HepG2 (cell line): ENCODE results near the gene SHISA9. TPM values are rescaled to one million over a fixed set of nuclear protein-coding genes. Genes with fewer than 3 reads are reported as not detected.

Source experiments
- ATAC-seq: fragments of 200-7000 bp; cut with Tn5 transposase; 3 replicates; pipeline ENCODE4 v1.9.1; 2020; ENCODE audit warnings: mild to moderate bottlenecking, moderate library complexity
- BruUV-seq: library from RNA; stranded (reverse); fragments of 400-500 nt; replicated peaks from 2 replicates; lab custom pipeline; 2021; lab: Mats Ljungman, UMichigan
- CTCF ChIA-PET: fragments of 300-600 bp; formaldehyde crosslinking; extraction: SDS; loops from one replicate; lab custom pipeline; 2021; ENCODE audit warnings: low total read pairs, inconsistent platforms, low intra/inter-chr PET ratio; lab: Yijun Ruan, JAX
- POLR2A ChIA-PET: fragments of 350-600 bp; sonication (Branson Sonifier 250); formaldehyde crosslinking; loops from one replicate; lab custom pipeline; 2020; ENCODE audit warnings: antibody characterized with exemption, inconsistent platforms; lab: Yijun Ruan, JAX
- DNase-seq: peaks from one replicate; pipeline ENCODE4 v3.0.0-alpha.2; 2015; ENCODE audit warnings: low spot score
- FAIRE-seq: peaks from 3 replicates; lab custom pipeline; 2011; peaks lifted over from hg19 to GRCh38; lab: Jason Lieb, UNC
- H2AFZ ChIP-seq: one replicate; pipeline ENCODE4 v1.6.1; 2011; ENCODE audit warnings: low read length, inconsistent platforms
- H3K27ac ChIP-seq: fragments of 300-600 bp; 3 replicates; pipeline ENCODE4 v1.8.0; 2011; ENCODE audit warnings: mixed run types, mild to moderate bottlenecking, mixed read lengths, low read length, inconsistent platforms; ENCODE audit not compliant: insufficient read depth; ENCODE audit errors: extremely low read length
- H3K27me3 ChIP-seq, 2 experiments: fragments of 200-600 bp in 1 of 2; 2 replicates in 1 of 2; 3 replicates in 1 of 2; pipeline versions ENCODE4 v1.6.0 to v1.8.0; 2011; ENCODE audit warnings: low read length in 2 of 2, mild to moderate bottlenecking in 2 of 2, moderate library complexity in 2 of 2, inconsistent platforms in 1 of 2; ENCODE audit not compliant: insufficient read depth in 2 of 2, control insufficient read depth in 1 of 2
- H3K36me3 ChIP-seq, 2 experiments: fragments of 200-600 bp in 1 of 2; replicated peaks in 1 of 2; 2 replicates in 1 of 2; 3 replicates in 1 of 2; pipeline versions ENCODE4 v1.5.1 to v1.8.0; 2011; ENCODE audit warnings: low read length in 2 of 2, inconsistent platforms in 1 of 2; ENCODE audit not compliant: insufficient read depth in 2 of 2, control insufficient read depth in 1 of 2
- H3K4me1 ChIP-seq: 2 replicates; pipeline ENCODE4 v1.5.1; 2012; ENCODE audit warnings: low read length, inconsistent platforms; ENCODE audit not compliant: insufficient read depth
- H3K4me2 ChIP-seq: 2 replicates; pipeline ENCODE4 v1.6.0; 2011; ENCODE audit warnings: low read depth, low read length, inconsistent platforms
- H3K4me3 ChIP-seq, 3 experiments: fragments of 200-600 bp in 1 of 3; sonication (generic), shearing (Covaris generic) in 1 of 3; replicated peaks in 1 of 3; 2 replicates each; pipeline ENCODE4 v1.5.1; 2011 to 2016; ENCODE audit warnings: low read length in 3 of 3, inconsistent platforms in 2 of 3, low read depth in 2 of 3, mild to moderate bottlenecking in 2 of 3, control low read depth in 1 of 3, mixed read lengths in 1 of 3; ENCODE audit not compliant: insufficient read depth in 1 of 3
- H3K79me2 ChIP-seq: one replicate; pipeline ENCODE4 v1.6.1; 2011; ENCODE audit warnings: low read length, inconsistent platforms; ENCODE audit not compliant: insufficient read depth
- H3K9ac ChIP-seq: 2 replicates; pipeline ENCODE4 v1.6.0; 2011; ENCODE audit warnings: mild to moderate bottlenecking, low read depth, low read length, inconsistent platforms; ENCODE audit not compliant: insufficient read depth
- H3K9me3 ChIP-seq: 2 replicates; pipeline ENCODE4 v1.5.1; 2012; ENCODE audit warnings: mild to moderate bottlenecking, low read length
- H4K20me1 ChIP-seq: 2 replicates; pipeline ENCODE4 v1.6.0; 2011; ENCODE audit warnings: inconsistent platforms, mild to moderate bottlenecking, low read length, moderate library complexity; ENCODE audit not compliant: insufficient read depth
- WGBS: methylation state at CpG from one replicate; pipeline ENCODE4 v1.1.6; 2017; ENCODE audit warnings: low lambda C conversion rate; 5-methylcytosine and 5-hydroxymethylcytosine counted together
- in situ Hi-C: cut with HindIII; loops from 2 replicates; pipeline ENCODE4 v1.10.0; 2017; ENCODE audit warnings: low pct_unique_long_range_greater_than_20kb; ENCODE audit not compliant: extremely low pct_ligation_motif_present
- intact Hi-C: fragments of 100-400 bp; cut with micrococcal nuclease; formaldehyde crosslinking; loops from one replicate; pipeline ENCODE4 v1.10.0; 2022; ENCODE audit not compliant: unreplicated experiment
- polyA plus RNA-seq, 8 experiments: library from polyadenylated mRNA; depleted of rRNA in 3 of 8; stranded (reverse) in 7 of 8; unstranded in 1 of 8; fragments of >200 nt; fragmentation: Illumina TruSeq in 4 of 8; extraction: Trizol in 4 of 8; gene quantifications; 2 replicates each; pipeline versions ENCODE4 v1.2.1 to v1.2.3, GENCODE V29; 2011 to 2016; ENCODE audit warnings: low read depth in 4 of 8, missing spikeins in 1 of 8, mixed read lengths in 1 of 8; ENCODE audit not compliant: insufficient read depth in 1 of 8
- total RNA-seq, 5 experiments: library from RNA; depleted of rRNA; stranded (reverse); fragments of >200 nt; fragmentation: Illumina TruSeq; extraction: Trizol; gene quantifications; 2 replicates each; pipeline ENCODE4 v1.2.3, GENCODE V29; 2016; ENCODE audit warnings: low read depth in 1 of 5
- TF ChIP-seq, protein P1 (sequence below): sonication (generic); formaldehyde crosslinking; IDR thresholded peaks from 2 replicates; pipeline ENCODE4 v1.5.0; 2020; ENCODE audit warnings: mild to moderate bottlenecking, missing genetic modification reagents, moderate library complexity
- TF ChIP-seq, protein P2 (sequence below): sonication (generic); formaldehyde crosslinking; IDR thresholded peaks from 2 replicates; pipeline ENCODE4 v1.4.0; 2020; ENCODE audit warnings: missing genetic modification reagents, mild to moderate bottlenecking, borderline replicate concordance
- TF ChIP-seq, protein P3 (sequence below): sonication (generic); formaldehyde crosslinking; IDR thresholded peaks from 2 replicates; pipeline ENCODE4 v1.4.0; 2020; ENCODE audit warnings: missing genetic modification reagents, low read depth, mild to moderate bottlenecking, borderline replicate concordance
- TF ChIP-seq, protein P4 (sequence below), 2 experiments: sonication (generic) in 1 of 2; formaldehyde crosslinking in 1 of 2; IDR thresholded peaks; 2 replicates each; pipeline versions ENCODE4 v1.6.1 to v1.9.0; 2014 to 2022; ENCODE audit warnings: antibody characterized with exemption in 1 of 2, borderline replicate concordance in 1 of 2, inconsistent platforms in 1 of 2, low read depth in 1 of 2, missing genetic modification reagents in 1 of 2
- TF ChIP-seq, protein P5 (sequence below): sonication (generic); formaldehyde crosslinking; IDR thresholded peaks from 2 replicates; pipeline ENCODE4 v1.4.0; 2020; ENCODE audit warnings: missing genetic modification reagents

The SHISA9 gene
- total and polyA plus RNA-seq, 2 of the 13 experiments (the other 11 are each of a cell fraction or from before 2014, with no cell fraction given), result 0.01 TPM; not detected in 1

DNA sequence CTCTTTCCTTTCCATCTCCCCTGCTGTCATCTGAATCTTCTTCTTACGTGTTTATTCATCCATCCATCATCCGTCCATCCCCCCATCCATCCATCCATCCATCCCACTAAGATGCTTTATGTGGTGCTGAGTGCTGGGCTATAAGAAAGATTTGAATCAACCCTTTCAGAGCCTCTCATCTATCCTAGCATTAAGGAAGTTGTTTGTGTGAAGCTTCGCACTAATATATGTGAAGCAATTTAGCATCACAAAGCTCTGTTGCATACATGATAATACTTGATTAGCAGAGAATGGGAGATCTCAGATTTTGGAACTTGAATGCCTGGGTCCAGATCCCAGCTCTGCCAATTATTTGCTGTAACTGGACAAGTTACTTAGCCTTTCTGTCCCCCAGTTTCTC lies 255.7 kb downstream of the SHISA9 start (continued):
- TF ChIP-seq, protein P1, sequence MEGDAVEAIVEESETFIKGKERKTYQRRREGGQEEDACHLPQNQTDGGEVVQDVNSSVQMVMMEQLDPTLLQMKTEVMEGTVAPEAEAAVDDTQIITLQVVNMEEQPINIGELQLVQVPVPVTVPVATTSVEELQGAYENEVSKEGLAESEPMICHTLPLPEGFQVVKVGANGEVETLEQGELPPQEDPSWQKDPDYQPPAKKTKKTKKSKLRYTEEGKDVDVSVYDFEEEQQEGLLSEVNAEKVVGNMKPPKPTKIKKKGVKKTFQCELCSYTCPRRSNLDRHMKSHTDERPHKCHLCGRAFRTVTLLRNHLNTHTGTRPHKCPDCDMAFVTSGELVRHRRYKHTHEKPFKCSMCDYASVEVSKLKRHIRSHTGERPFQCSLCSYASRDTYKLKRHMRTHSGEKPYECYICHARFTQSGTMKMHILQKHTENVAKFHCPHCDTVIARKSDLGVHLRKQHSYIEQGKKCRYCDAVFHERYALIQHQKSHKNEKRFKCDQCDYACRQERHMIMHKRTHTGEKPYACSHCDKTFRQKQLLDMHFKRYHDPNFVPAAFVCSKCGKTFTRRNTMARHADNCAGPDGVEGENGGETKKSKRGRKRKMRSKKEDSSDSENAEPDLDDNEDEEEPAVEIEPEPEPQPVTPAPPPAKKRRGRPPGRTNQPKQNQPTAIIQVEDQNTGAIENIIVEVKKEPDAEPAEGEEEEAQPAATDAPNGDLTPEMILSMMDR, result no peak
- TF ChIP-seq, protein P2, sequence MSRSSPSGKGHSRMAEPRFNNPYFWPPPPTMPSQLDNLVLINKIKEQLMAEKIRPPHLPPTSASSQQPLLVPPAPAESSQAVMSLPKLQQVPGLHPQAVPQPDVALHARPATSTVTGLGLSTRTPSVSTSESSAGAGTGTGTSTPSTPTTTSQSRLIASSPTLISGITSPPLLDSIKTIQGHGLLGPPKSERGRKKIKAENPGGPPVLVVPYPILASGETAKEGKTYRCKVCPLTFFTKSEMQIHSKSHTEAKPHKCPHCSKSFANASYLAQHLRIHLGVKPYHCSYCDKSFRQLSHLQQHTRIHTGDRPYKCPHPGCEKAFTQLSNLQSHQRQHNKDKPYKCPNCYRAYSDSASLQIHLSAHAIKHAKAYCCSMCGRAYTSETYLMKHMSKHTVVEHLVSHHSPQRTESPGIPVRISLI (CRISPR knock-in tag), result no peak

DNA sequence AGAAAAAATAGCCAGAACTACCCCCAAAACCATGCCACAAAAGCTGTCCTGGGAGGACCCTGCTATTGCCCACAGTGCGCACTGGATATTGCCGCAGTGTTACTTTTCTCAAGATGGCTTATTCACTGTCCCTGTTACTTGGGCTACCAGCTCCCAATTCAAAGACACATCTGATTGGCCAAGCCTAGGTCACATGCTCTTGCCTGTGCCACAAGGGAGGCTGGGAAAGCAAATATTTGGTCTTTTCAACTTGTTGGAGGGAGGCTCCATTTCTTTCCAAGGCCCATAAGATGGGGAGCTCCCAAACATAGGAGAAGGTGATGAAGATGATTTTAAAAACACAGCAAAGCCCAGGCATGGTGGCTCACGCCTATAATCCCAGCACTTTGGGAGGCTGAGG lies 257.0 kb downstream of the SHISA9 start:
- H3K4me1 ChIP-seq, result no peaks in the 10 kb centered on the region
- no peak overlapping the region for H3K4me3 ChIP-seq
- no peaks in the 10 kb centered on the region for H4K20me1 ChIP-seq
- H3K27me3 ChIP-seq, result no peaks in the 10 kb centered on the region
- H3K79me2 ChIP-seq, result no peaks in the 10 kb centered on the region
- ChIA-PET POLR2A (no interaction called here), CTCF (no interaction called here)
- no peak overlapping the region for H2AFZ ChIP-seq
- no peak overlapping the region for H3K4me2 ChIP-seq
- intact Hi-C loops (no loop called here), in situ Hi-C loops (no loop called here)
- no peaks in the 10 kb centered on the region for H3K9me3 ChIP-seq
- no TSS peak for BruUV-seq
- no peak for DNase-seq
- H3K9ac ChIP-seq, result no peak overlapping the region
- WGBS, result 70% methylated on average over 3 of the region's 3 CpGs
- no peak overlapping the region for H3K27ac ChIP-seq
- FAIRE-seq, result no peak
- H3K36me3 ChIP-seq, result no peaks in the 10 kb centered on the region
- no peak for ATAC-seq
- TF ChIP-seq, protein P3, sequence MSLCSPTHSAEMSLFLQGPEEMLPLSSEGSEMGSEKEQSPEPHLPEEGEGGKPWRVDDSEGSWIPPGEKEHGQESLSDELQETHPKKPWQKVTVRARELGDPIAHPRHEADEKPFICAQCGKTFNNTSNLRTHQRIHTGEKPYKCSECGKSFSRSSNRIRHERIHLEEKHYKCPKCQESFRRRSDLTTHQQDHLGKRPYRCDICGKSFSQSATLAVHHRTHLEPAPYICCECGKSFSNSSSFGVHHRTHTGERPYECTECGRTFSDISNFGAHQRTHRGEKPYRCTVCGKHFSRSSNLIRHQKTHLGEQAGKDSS, result no peak
- TF ChIP-seq, protein P4, sequence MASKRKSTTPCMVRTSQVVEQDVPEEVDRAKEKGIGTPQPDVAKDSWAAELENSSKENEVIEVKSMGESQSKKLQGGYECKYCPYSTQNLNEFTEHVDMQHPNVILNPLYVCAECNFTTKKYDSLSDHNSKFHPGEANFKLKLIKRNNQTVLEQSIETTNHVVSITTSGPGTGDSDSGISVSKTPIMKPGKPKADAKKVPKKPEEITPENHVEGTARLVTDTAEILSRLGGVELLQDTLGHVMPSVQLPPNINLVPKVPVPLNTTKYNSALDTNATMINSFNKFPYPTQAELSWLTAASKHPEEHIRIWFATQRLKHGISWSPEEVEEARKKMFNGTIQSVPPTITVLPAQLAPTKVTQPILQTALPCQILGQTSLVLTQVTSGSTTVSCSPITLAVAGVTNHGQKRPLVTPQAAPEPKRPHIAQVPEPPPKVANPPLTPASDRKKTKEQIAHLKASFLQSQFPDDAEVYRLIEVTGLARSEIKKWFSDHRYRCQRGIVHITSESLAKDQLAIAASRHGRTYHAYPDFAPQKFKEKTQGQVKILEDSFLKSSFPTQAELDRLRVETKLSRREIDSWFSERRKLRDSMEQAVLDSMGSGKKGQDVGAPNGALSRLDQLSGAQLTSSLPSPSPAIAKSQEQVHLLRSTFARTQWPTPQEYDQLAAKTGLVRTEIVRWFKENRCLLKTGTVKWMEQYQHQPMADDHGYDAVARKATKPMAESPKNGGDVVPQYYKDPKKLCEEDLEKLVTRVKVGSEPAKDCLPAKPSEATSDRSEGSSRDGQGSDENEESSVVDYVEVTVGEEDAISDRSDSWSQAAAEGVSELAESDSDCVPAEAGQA (IDR thresholded peaks at IDR 0.05; ENCODE audit: low read depth), result no peak
- TF ChIP-seq, protein P4 (CRISPR knock-in tag; IDR thresholded peaks at IDR 0.05; ENCODE audit: borderline replicate concordance), result no peak
- TF ChIP-seq, protein P5, sequence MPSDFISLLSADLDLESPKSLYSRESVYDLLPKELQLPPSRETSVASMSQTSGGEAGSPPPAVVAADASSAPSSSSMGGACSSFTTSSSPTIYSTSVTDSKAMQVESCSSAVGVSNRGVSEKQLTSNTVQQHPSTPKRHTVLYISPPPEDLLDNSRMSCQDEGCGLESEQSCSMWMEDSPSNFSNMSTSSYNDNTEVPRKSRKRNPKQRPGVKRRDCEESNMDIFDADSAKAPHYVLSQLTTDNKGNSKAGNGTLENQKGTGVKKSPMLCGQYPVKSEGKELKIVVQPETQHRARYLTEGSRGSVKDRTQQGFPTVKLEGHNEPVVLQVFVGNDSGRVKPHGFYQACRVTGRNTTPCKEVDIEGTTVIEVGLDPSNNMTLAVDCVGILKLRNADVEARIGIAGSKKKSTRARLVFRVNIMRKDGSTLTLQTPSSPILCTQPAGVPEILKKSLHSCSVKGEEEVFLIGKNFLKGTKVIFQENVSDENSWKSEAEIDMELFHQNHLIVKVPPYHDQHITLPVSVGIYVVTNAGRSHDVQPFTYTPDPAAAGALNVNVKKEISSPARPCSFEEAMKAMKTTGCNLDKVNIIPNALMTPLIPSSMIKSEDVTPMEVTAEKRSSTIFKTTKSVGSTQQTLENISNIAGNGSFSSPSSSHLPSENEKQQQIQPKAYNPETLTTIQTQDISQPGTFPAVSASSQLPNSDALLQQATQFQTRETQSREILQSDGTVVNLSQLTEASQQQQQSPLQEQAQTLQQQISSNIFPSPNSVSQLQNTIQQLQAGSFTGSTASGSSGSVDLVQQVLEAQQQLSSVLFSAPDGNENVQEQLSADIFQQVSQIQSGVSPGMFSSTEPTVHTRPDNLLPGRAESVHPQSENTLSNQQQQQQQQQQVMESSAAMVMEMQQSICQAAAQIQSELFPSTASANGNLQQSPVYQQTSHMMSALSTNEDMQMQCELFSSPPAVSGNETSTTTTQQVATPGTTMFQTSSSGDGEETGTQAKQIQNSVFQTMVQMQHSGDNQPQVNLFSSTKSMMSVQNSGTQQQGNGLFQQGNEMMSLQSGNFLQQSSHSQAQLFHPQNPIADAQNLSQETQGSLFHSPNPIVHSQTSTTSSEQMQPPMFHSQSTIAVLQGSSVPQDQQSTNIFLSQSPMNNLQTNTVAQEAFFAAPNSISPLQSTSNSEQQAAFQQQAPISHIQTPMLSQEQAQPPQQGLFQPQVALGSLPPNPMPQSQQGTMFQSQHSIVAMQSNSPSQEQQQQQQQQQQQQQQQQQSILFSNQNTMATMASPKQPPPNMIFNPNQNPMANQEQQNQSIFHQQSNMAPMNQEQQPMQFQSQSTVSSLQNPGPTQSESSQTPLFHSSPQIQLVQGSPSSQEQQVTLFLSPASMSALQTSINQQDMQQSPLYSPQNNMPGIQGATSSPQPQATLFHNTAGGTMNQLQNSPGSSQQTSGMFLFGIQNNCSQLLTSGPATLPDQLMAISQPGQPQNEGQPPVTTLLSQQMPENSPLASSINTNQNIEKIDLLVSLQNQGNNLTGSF, result no peak
